IMR-90 (cell line): ENCODE measurements around the gene ZNF518B. TPM values are rescaled to one million over a fixed set of nuclear protein-coding genes. Genes with fewer than 3 reads are reported as not detected.

Experiments
- ATAC-seq: fragments of 200-7000 bp; cut with Tn5 transposase; 2 replicates; pipeline ENCODE4 v1.9.1; 2020; ENCODE audit warnings: low read depth, mild to moderate bottlenecking, moderate library complexity
- BruUV-seq: library from RNA; stranded (reverse); fragments of 400-500 nt; replicated peaks from 2 replicates; lab custom pipeline; 2021; lab: Mats Ljungman, UMichigan
- CTCF ChIA-PET: fragments of 300-600 bp; formaldehyde crosslinking; extraction: SDS; loops from one replicate; lab custom pipeline; 2021; ENCODE audit warnings: antibody characterized with exemption; lab: Yijun Ruan, JAX
- POLR2A ChIA-PET: fragments of 300-600 bp; sonication (Branson Sonifier 250); formaldehyde crosslinking; loops from one replicate; lab custom pipeline; 2022; ENCODE audit warnings: antibody characterized with exemption; ENCODE audit not compliant: unreplicated experiment; lab: Charles Lee
- DNase-seq: peaks from one replicate; pipeline ENCODE4 v3.0.0; 2013
- H2AFZ ChIP-seq: replicated peaks from 2 replicates; pipeline ENCODE3; 2013; ENCODE audit warnings: low read length, mild to moderate bottlenecking; ENCODE audit not compliant: poor library complexity
- H2AK5ac ChIP-seq: 2 replicates; pipeline ENCODE4 v1.6.1; 2013; ENCODE audit warnings: low read depth, low read length, inconsistent platforms
- H2AK9ac ChIP-seq: replicated peaks from 2 replicates; pipeline ENCODE3; 2013; ENCODE audit warnings: mild to moderate bottlenecking, low read depth, low read length, moderate library complexity; ENCODE audit not compliant: poor library complexity
- H2BK120ac ChIP-seq: 2 replicates; pipeline ENCODE4 v1.6.1; 2013; ENCODE audit warnings: low read depth, low read length, inconsistent platforms
- H2BK15ac ChIP-seq: 3 replicates; pipeline ENCODE4 v1.6.1; 2013; ENCODE audit warnings: low read depth, low read length, inconsistent platforms
- H2BK20ac ChIP-seq: 2 replicates; pipeline ENCODE4 v1.6.1; 2013; ENCODE audit warnings: low read depth, mild to moderate bottlenecking, inconsistent platforms, low read length, moderate library complexity
- H2BK5ac ChIP-seq: 2 replicates; pipeline ENCODE4 v1.6.1; 2013; ENCODE audit warnings: mild to moderate bottlenecking, low read depth, low read length, inconsistent platforms; ENCODE audit not compliant: poor library complexity, severe bottlenecking
- H3K14ac ChIP-seq: replicated peaks from 2 replicates; pipeline ENCODE4 v1.6.1; 2013; ENCODE audit warnings: low read depth, low read length, inconsistent platforms
- H3K18ac ChIP-seq: 2 replicates; pipeline ENCODE4 v1.6.1; 2013; ENCODE audit warnings: low read depth, low read length, control low read depth
- H3K23ac ChIP-seq: 2 replicates; pipeline ENCODE4 v1.6.1; 2013; ENCODE audit warnings: low read depth, low read length, inconsistent platforms
- H3K27ac ChIP-seq: 2 replicates; pipeline ENCODE4 v1.5.1; 2013; ENCODE audit warnings: mild to moderate bottlenecking, control low read depth, low read length; ENCODE audit not compliant: insufficient read depth
- H3K27me3 ChIP-seq: 2 replicates; pipeline ENCODE4 v1.6.1; 2013; ENCODE audit warnings: low read length; ENCODE audit not compliant: control insufficient read depth, insufficient read depth
- H3K36me3 ChIP-seq: 2 replicates; pipeline ENCODE4 v1.6.1; 2013; ENCODE audit warnings: low read length, mixed read lengths; ENCODE audit not compliant: control insufficient read depth, insufficient read depth
- H3K4ac ChIP-seq: 2 replicates; pipeline ENCODE4 v1.6.1; 2013; ENCODE audit warnings: low read depth, low read length, inconsistent platforms
- H3K4me1 ChIP-seq: 2 replicates; pipeline ENCODE4 v1.6.1; 2013; ENCODE audit warnings: low read length, mixed read lengths; ENCODE audit not compliant: control insufficient read depth, insufficient read depth
- H3K4me2 ChIP-seq: 2 replicates; pipeline ENCODE4 v1.6.1; 2013; ENCODE audit warnings: low read depth, mild to moderate bottlenecking, control low read depth, low read length, moderate library complexity
- H3K4me3 ChIP-seq: 2 replicates; pipeline ENCODE4 v1.5.1; 2013; ENCODE audit warnings: low read depth, mild to moderate bottlenecking, control low read depth, low read length, moderate library complexity; ENCODE audit not compliant: insufficient read depth
- H3K56ac ChIP-seq: 2 replicates; pipeline ENCODE4 v1.6.1; 2013; ENCODE audit warnings: low read length, inconsistent platforms; ENCODE audit not compliant: insufficient read depth; ENCODE audit errors: extremely low read depth
- H3K79me1 ChIP-seq, 2 experiments: 2 replicates each; pipeline ENCODE4 v1.6.1; 2013; ENCODE audit warnings: low read length in 2 of 2, inconsistent platforms in 1 of 2, low read depth in 1 of 2
- H3K9ac ChIP-seq: 2 replicates; pipeline ENCODE4 v1.6.1; 2013; ENCODE audit warnings: low read depth, low read length, control low read depth
- H3K9me1 ChIP-seq: 2 replicates; pipeline ENCODE4 v1.6.1; 2013; ENCODE audit warnings: low read length, inconsistent platforms; ENCODE audit not compliant: insufficient read depth
- H3K9me3 ChIP-seq: 2 replicates; pipeline ENCODE4 v1.6.1; 2013; ENCODE audit warnings: low read length; ENCODE audit not compliant: control insufficient read depth, insufficient read depth
- H4K20me1 ChIP-seq: 2 replicates; pipeline ENCODE4 v1.6.1; 2013; ENCODE audit warnings: low read length, inconsistent platforms; ENCODE audit not compliant: insufficient read depth
- H4K5ac ChIP-seq: 2 replicates; pipeline ENCODE4 v1.6.1; 2013; ENCODE audit warnings: mild to moderate bottlenecking, low read depth, low read length, control low read depth
- H4K8ac ChIP-seq, 2 experiments: 2 replicates each; pipeline ENCODE4 v1.6.1; 2013; ENCODE audit warnings: low read depth in 2 of 2, low read length in 2 of 2, control low read depth in 1 of 2, inconsistent platforms in 1 of 2
- H4K91ac ChIP-seq: 2 replicates; pipeline ENCODE4 v1.6.1; 2013; ENCODE audit warnings: low read depth, low read length, inconsistent platforms; ENCODE audit not compliant: insufficient read depth
- BHLHE40 ChIP-seq: fragments of 150-350 bp; IDR thresholded peaks from 2 replicates; pipeline ENCODE4 v1.6.1; 2016; ENCODE audit warnings: mild to moderate bottlenecking, low read depth, low read length
- CEBPB ChIP-seq: IDR thresholded peaks from 2 replicates; pipeline ENCODE4 v1.6.1; 2012; ENCODE audit warnings: low read depth, low read length, improper control_type of control experiment
- CHD1 ChIP-seq: IDR thresholded peaks from 2 replicates; pipeline ENCODE4 v1.6.1; 2012; ENCODE audit warnings: low read depth, low read length, improper control_type of control experiment
- CTCF ChIP-seq: conservative IDR thresholded peaks from 2 replicates; pipeline ENCODE4 v1.5.1; 2012; ENCODE audit warnings: mild to moderate bottlenecking, low read depth, low read length, improper control_type of control experiment
- ELK1 ChIP-seq: fragments of 150-350 bp; IDR thresholded peaks from 2 replicates; pipeline ENCODE4 v1.6.1; 2016; ENCODE audit warnings: low read depth, mild to moderate bottlenecking, low read length, moderate library complexity, borderline replicate concordance
- FOS ChIP-seq: fragments of 150-350 bp; IDR thresholded peaks from 2 replicates; pipeline ENCODE4 v1.6.1; 2016; ENCODE audit warnings: low read depth, low read length
- MAFK ChIP-seq: IDR thresholded peaks from 2 replicates; pipeline ENCODE4 v1.6.1; 2012; ENCODE audit warnings: low read depth, low read length, improper control_type of control experiment
- MAZ ChIP-seq: IDR thresholded peaks from 2 replicates; pipeline ENCODE4 v1.6.1; 2012; ENCODE audit warnings: low read depth, mild to moderate bottlenecking, low read length, improper control_type of control experiment, moderate library complexity, borderline replicate concordance
- MXI1 ChIP-seq: IDR thresholded peaks from 2 replicates; pipeline ENCODE4 v1.6.1; 2012; ENCODE audit warnings: low read depth, mild to moderate bottlenecking, low read length, moderate library complexity, borderline replicate concordance
- NFE2L2 ChIP-seq: fragments of 150-350 bp; IDR thresholded peaks from 2 replicates; pipeline ENCODE4 v1.6.1; 2016; ENCODE audit warnings: low read depth, mild to moderate bottlenecking, low read length
- POLR2A ChIP-seq: IDR thresholded peaks from 2 replicates; pipeline ENCODE4 v1.6.1; 2012; ENCODE audit warnings: mild to moderate bottlenecking, low read depth, low read length
- RAD21 ChIP-seq: IDR thresholded peaks from 2 replicates; pipeline ENCODE4 v1.6.1; 2012; ENCODE audit warnings: low read length, improper control_type of control experiment
- RCOR1 ChIP-seq: IDR thresholded peaks from 2 replicates; pipeline ENCODE4 v1.6.1; 2012; ENCODE audit warnings: mild to moderate bottlenecking, low read length, improper control_type of control experiment; ENCODE audit not compliant: insufficient replicate concordance
- RFX5 ChIP-seq: IDR thresholded peaks from 2 replicates; pipeline ENCODE4 v1.8.0; 2012; ENCODE audit warnings: low read depth, mild to moderate bottlenecking, low read length, moderate library complexity
- SMC3 ChIP-seq: fragments of 150-350 bp; IDR thresholded peaks from 2 replicates; pipeline ENCODE4 v1.6.1; 2016; ENCODE audit warnings: low read depth, mild to moderate bottlenecking, antibody characterized with exemption, low read length, moderate library complexity
- USF2 ChIP-seq: fragments of 150-350 bp; IDR thresholded peaks from 2 replicates; pipeline ENCODE4 v1.6.1; 2017; ENCODE audit warnings: mild to moderate bottlenecking, antibody characterized with exemption, low read length, low read depth
- WGBS, 2 experiments: methylation state at CpG; one replicate each; pipeline versions ENCODE4 v1.1.5 to v1.1.7; 2013; ENCODE audit warnings: missing lambda C conversion rate in 2 of 2; ENCODE audit not compliant: insufficient read length in 1 of 2; ENCODE audit errors: extremely low coverage in 2 of 2; 5-methylcytosine and 5-hydroxymethylcytosine counted together
- dilution Hi-C: fragments of 300-500 bp; cut with HindIII; formaldehyde crosslinking; loops from one replicate; pipeline ENCODE4 v1.14.3; 2018; ENCODE audit warnings: low sequenced_read_pairs; ENCODE audit not compliant: unreplicated experiment
- in situ Hi-C: fragments of 300-500 bp; cut with MboI; formaldehyde crosslinking; loops from 3 replicates; pipeline ENCODE4 v1.14.3; 2019; ENCODE audit warnings: low sequenced_read_pairs, inconsistent platforms, mixed read lengths
- intact Hi-C: fragments of 100-400 bp; cut with micrococcal nuclease; formaldehyde crosslinking; loops from 2 replicates; pipeline ENCODE4 v1.10.0; 2022
- polyA plus RNA-seq, 3 experiments: library from polyadenylated mRNA; depleted of rRNA; stranded (reverse); fragments of >200 nt; gene quantifications; 2 replicates each; pipeline ENCODE4 v1.2.3, GENCODE V29; 2012; ENCODE audit warnings: low replicate concordance in 1 of 3
- total RNA-seq: library from RNA; depleted of rRNA; stranded (reverse); fragments of >200 nt; gene quantifications from 2 replicates; pipeline ENCODE4 v1.2.3, GENCODE V29; 2012

Gene ZNF518B
- total and polyA plus RNA-seq, 2 of the 4 experiments (the other 2 are of a cell fraction), result 7.3 to 56.8 TPM

- BruUV-seq, result no TSS peak
Measured at GRCh38 chr4:10454726-10455125, 2.5 kb downstream of the ZNF518B start.

More at GRCh38 chr4:10454726-10455125, 2.5 kb downstream of the ZNF518B start:
- intact Hi-C loops (no loop called here), in situ Hi-C loops (no loop called here), dilution Hi-C loops (no loop called here)
- Histone ChIP-seq H3K4me2 (no peak overlapping the region), H3K9me1 (no peaks in the 10 kb centered on the region), H3K23ac (no peak overlapping the region), H3K27ac (no peak overlapping the region), H2AK9ac (no peak overlapping the region), H4K5ac (no peak overlapping the region), H3K36me3 (peaks cover 28% of the 10 kb centered on the region), H3K4me3 (no peak overlapping the region), H3K56ac (no peak overlapping the region), H3K14ac (no peak overlapping the region), H4K91ac (no peak overlapping the region), H2AFZ (no peak overlapping the region), H3K9ac (no peak overlapping the region), H2BK5ac (no peak overlapping the region), H4K8ac (no peak overlapping the region), H3K27me3 (no peaks in the 10 kb centered on the region), H4K20me1 (no peaks in the 10 kb centered on the region; the same call in 1 of the 2 replicates), H3K18ac (no peak overlapping the region), H2BK20ac (no peak overlapping the region), H3K9me3 (peaks cover 2% of the 10 kb centered on the region; the same call in 1 of the 2 replicates), H2AK5ac (no peak overlapping the region), H3K4me1 (no peaks in the 10 kb centered on the region), H3K4ac (no peak overlapping the region), H2BK15ac (no peak overlapping the region), H3K79me1 (peaks cover 19 to 38% of the 10 kb centered on the region in 2 experiments), H2BK120ac (no peak overlapping the region)
- ATAC-seq (no peak), DNase-seq (no peak)
- CTCF ChIA-PET, result no interaction called here
- TF ChIP-seq ELK1 (no peak), CTCF (no peak), CEBPB (no peak), POLR2A (no peak), MXI1 (no peak), NFE2L2 (no peak), BHLHE40 (no peak), MAZ (no peak), FOS (no peak), RFX5 (no peak), MAFK (no peak), SMC3 (no peak), USF2 (no peak), CHD1 (no peak), RCOR1 (no peak), RAD21 (no peak)
- POLR2A ChIA-PET, result no interaction called here
- 93% methylated on average over 4 of the region's 6 CpGs; no CpG with 5 or more reads in 1 of the 2 experiments for WGBS, 2 experiments
